Upper lobe of left lung (tissue), 6 donors: ENCODE results near the gene ACTC1. TPM values are rescaled to one million over a fixed set of nuclear protein-coding genes. Genes with fewer than 3 reads are reported as not detected.

Experiments
- ATAC-seq, 2 donors: fragments of 200-7000 bp; cut with Tn5 transposase; one replicate each; pipeline ENCODE4 v1.9.1; 2022; ENCODE audit warnings: mild to moderate bottlenecking in 2 of 2, moderate library complexity in 2 of 2; ENCODE audit not compliant: low FRiP score in 2 of 2
- DNase-seq, 2 donors: peaks; one replicate each; pipeline ENCODE4 v3.0.0-alpha.2; 2019 to 2020
- H3K27ac ChIP-seq, 4 donors: fragments of 200-600 bp; sonication (generic); one replicate each; pipeline ENCODE4 v1.5.1; 2016 to 2019
- H3K27me3 ChIP-seq, 4 donors: fragments of 200-600 bp; sonication (generic); one replicate each; pipeline ENCODE4 v1.5.1; 2017 to 2019
- H3K36me3 ChIP-seq, 4 donors: fragments of 200-600 bp; sonication (generic); one replicate each; pipeline ENCODE4 v1.5.1; 2016 to 2019
- H3K4me1 ChIP-seq, 4 donors: fragments of 200-600 bp; sonication (generic); one replicate each; pipeline ENCODE4 v1.5.1; 2018 to 2019
- H3K4me3 ChIP-seq, 4 donors: fragments of 200-600 bp; sonication (generic); one replicate each; pipeline ENCODE4 v1.5.1; 2017 to 2019; ENCODE audit warnings: mild to moderate bottlenecking in 2 of 4, moderate library complexity in 1 of 4
- H3K9me3 ChIP-seq, 4 donors: fragments of 200-600 bp; sonication (generic); one replicate each; pipeline ENCODE4 v1.5.1; 2018 to 2019
- CTCF ChIP-seq, 6 experiments: fragments of 450-650 bp in 4 of 6; fragments of 200-600 bp in 2 of 6; sonication (generic) in 2 of 6; IDR thresholded peaks; one replicate each; pipeline ENCODE4 v1.5.1; 2016 to 2019; ENCODE audit warnings: antibody characterized with exemption in 6 of 6
- EP300 ChIP-seq, 4 donors: sonication (generic); formaldehyde crosslinking; IDR thresholded peaks; one replicate each; pipeline ENCODE4 v1.5.1; 2017; ENCODE audit warnings: antibody characterized with exemption in 4 of 4, control low read depth in 2 of 4
- POLR2A ChIP-seq, 4 donors: fragments of 450-650 bp; IDR thresholded peaks; one replicate each; pipeline ENCODE4 v1.5.1; 2016 to 2017; ENCODE audit warnings: antibody characterized with exemption in 4 of 4, mild to moderate bottlenecking in 2 of 4
- POLR2AphosphoS5 ChIP-seq, 2 donors: sonication (generic); formaldehyde crosslinking; IDR thresholded peaks; one replicate each; pipeline ENCODE4 v1.5.1; 2017; ENCODE audit warnings: antibody characterized with exemption in 2 of 2
- WGBS, 2 donors: methylation state at CpG; one replicate each; pipeline ENCODE4 v1.1.5; 2017 to 2018; 5-methylcytosine and 5-hydroxymethylcytosine counted together
- total RNA-seq, 6 donors: library from RNA; depleted of rRNA in 4 of 6; stranded (reverse); fragments of >200 nt in 4 of 6; gene quantifications; one replicate each; pipeline versions ENCODE4 v1.1.0 to v1.2.1, GENCODE V29; 2016 to 2021
- donor health status: DM: no; HTN: no; CAD: no; lungs with moderate emphysema.
- donor health status: DM: no; HTN: yes; CAD: no; lungs with severe emphysema.

ACTC1 gene
- total RNA-seq, 6 donors from 2014 or later: not detected

- no peak overlapping the region for H3K4me3 ChIP-seq
- no peak for TF ChIP-seq POLR2A (IDR thresholded peaks at IDR 0.05)
- peaks cover 0 to 11% (median 7%) of the 10 kb centered on the region in 4 donors for H3K4me1 ChIP-seq
- no peaks in the 10 kb centered on the region for H3K36me3 ChIP-seq
- DNase-seq (no peak), ATAC-seq (no peak)
- peaks cover 0 to 20% (median 11%) of the 10 kb centered on the region in 4 donors for H3K27me3 ChIP-seq
- no peak overlapping the region for H3K27ac ChIP-seq
- WGBS, 2 donors: 73 to 77% methylated on average over 3 of the region's 3 CpGs
- no peaks in the 10 kb centered on the region for H3K9me3 ChIP-seq
Measured at GRCh38 chr15:34757262-34757661, 38.1 kb downstream of the ACTC1 start.

GRCh38 chr15:34755419-34755773 is 40.0 kb downstream of the ACTC1 start:
- peaks cover 0 to 11% (median 7%) of the 10 kb centered on the region in 4 donors for H3K4me1 ChIP-seq
- no peak for ATAC-seq
- H3K9me3 ChIP-seq: no peaks in the 10 kb centered on the region
- H3K36me3 ChIP-seq: no peaks in the 10 kb centered on the region
- DNase-seq: no peak
- H3K27me3 ChIP-seq: peaks cover 0 to 20% (median 11%) of the 10 kb centered on the region in 4 donors
- no peak overlapping the region for H3K27ac ChIP-seq
- 5 to 10% methylated on average over 11 of the region's 11 CpGs for WGBS, 2 donors
- no peak overlapping the region for H3K4me3 ChIP-seq
- TF ChIP-seq EP300 (IDR thresholded peaks at IDR 0.05): no peak
- TF ChIP-seq POLR2A (IDR thresholded peaks at IDR 0.05): no peak
- TF ChIP-seq CTCF (IDR thresholded peaks at IDR 0.05): no peak
- no peak for TF ChIP-seq POLR2AphosphoS5 (IDR thresholded peaks at IDR 0.05)

GRCh38 chr15:34754674-34755418 is 40.5 kb downstream of the ACTC1 start, which contains the start of gene GJD2:
Gene GJD2 (minus strand): TSS chr15:34754998. CDS start chr15:34754488, 510 bp downstream.
- H3K9me3 ChIP-seq: no peaks in the 10 kb centered on the region
- H3K4me3 ChIP-seq: peak within 1 kb of the TSS in 3 of 4 donors; percentile 12 to 35 (median 29)
- H3K36me3 ChIP-seq: no peaks in the 10 kb centered on the region
- ATAC-seq: no peak
- WGBS, 2 donors: 2 to 3% methylated on average over 30 to 79 of the region's 81 CpGs
- peaks cover 0 to 20% (median 11%) of the 10 kb centered on the region in 4 donors for H3K27me3 ChIP-seq
- H3K4me1 ChIP-seq: peaks cover 0 to 11% (median 7%) of the 10 kb centered on the region in 4 donors
- no peak within 1 kb of the TSS for H3K27ac ChIP-seq
- no peak for TF ChIP-seq CTCF (IDR thresholded peaks at IDR 0.05)
- TF ChIP-seq POLR2AphosphoS5 (IDR thresholded peaks at IDR 0.05): no peak
- no peak for TF ChIP-seq EP300 (IDR thresholded peaks at IDR 0.05)
- TF ChIP-seq POLR2A (IDR thresholded peaks at IDR 0.05): no peak
- peak in 1 of 2 donors; percentile 80 for DNase-seq

- no peak overlapping the region for H3K27ac ChIP-seq
- ATAC-seq (peak in 1 of 2 donors; percentile 31), DNase-seq (peak in 1 of 2 donors; percentile 66)
- no peaks in the 10 kb centered on the region for H3K9me3 ChIP-seq
- H3K36me3 ChIP-seq: no peaks in the 10 kb centered on the region
- no peak overlapping the region for H3K4me3 ChIP-seq
- peaks cover 0 to 20% (median 11%) of the 10 kb centered on the region in 4 donors for H3K27me3 ChIP-seq
- peaks cover 0 to 11% (median 7%) of the 10 kb centered on the region in 4 donors for H3K4me1 ChIP-seq
- WGBS, 2 donors: 8 to 11% methylated on average over 13 to 27 of the region's 27 CpGs
- TF ChIP-seq EP300 (IDR thresholded peaks at IDR 0.05) (no peak), POLR2A (IDR thresholded peaks at IDR 0.05) (no peak), CTCF (IDR thresholded peaks at IDR 0.05) (no peak), POLR2AphosphoS5 (IDR thresholded peaks at IDR 0.05) (no peak)
Measured at GRCh38 chr15:34754171-34754601, 41.2 kb downstream of the ACTC1 start.

- Histone ChIP-seq H3K27ac (no peak overlapping the region), H3K36me3 (no peaks in the 10 kb centered on the region), H3K4me1 (peaks cover 0 to 11% (median 7%) of the 10 kb centered on the region in 4 donors), H3K9me3 (no peaks in the 10 kb centered on the region), H3K4me3 (no peak overlapping the region), H3K27me3 (peaks cover 0 to 20% (median 11%) of the 10 kb centered on the region in 4 donors)
- 22 to 39% methylated on average over 10 to 11 of the region's 11 CpGs for WGBS, 2 donors
- TF ChIP-seq POLR2A (IDR thresholded peaks at IDR 0.05): no peak
- no peak for TF ChIP-seq POLR2AphosphoS5 (IDR thresholded peaks at IDR 0.05)
- no peak for TF ChIP-seq CTCF (IDR thresholded peaks at IDR 0.05)
- ATAC-seq (no peak), DNase-seq (no peak)
Measured at GRCh38 chr15:34753236-34753894, 42.0 kb downstream of the ACTC1 start.
